Loucy (cell line): Measurements from ENCODE around the gene WWOX.

Experiments used
- H2AFZ ChIP-seq: fragments of 200-600 bp; sonication (generic); 2 replicates; pipeline ENCODE4 v1.6.0; 2016; ENCODE audit warnings: antibody characterized with exemption, mild to moderate bottlenecking, low read length, moderate library complexity
- H3F3A ChIP-seq: fragments of 200-600 bp; 2 replicates; pipeline ENCODE4 v1.6.0; 2016; ENCODE audit warnings: antibody characterized with exemption, low read depth, mild to moderate bottlenecking
- H3K27me3 ChIP-seq: fragments of 200-600 bp; sonication (generic); 2 replicates; pipeline ENCODE4 v1.6.1; 2014; ENCODE audit warnings: low read length, mild to moderate bottlenecking; ENCODE audit not compliant: insufficient read depth, poor library complexity, severe bottlenecking
- H3K36me3 ChIP-seq: fragments of 200-600 bp; sonication (generic); 2 replicates; pipeline ENCODE4 v1.6.1; 2016; ENCODE audit warnings: low read length; ENCODE audit not compliant: insufficient read depth
- H3K4me1 ChIP-seq: fragments of 200-600 bp; sonication (generic); 2 replicates; pipeline ENCODE4 v1.5.1; 2014; ENCODE audit warnings: low read length, mild to moderate bottlenecking; ENCODE audit not compliant: insufficient read depth, poor library complexity, severe bottlenecking
- H3K4me2 ChIP-seq: fragments of 200-600 bp; sonication (generic); 2 replicates; pipeline ENCODE4 v1.6.0; 2014; ENCODE audit warnings: antibody characterized with exemption, low read length, low read depth, mild to moderate bottlenecking; ENCODE audit not compliant: poor library complexity, severe bottlenecking
- H3K4me3 ChIP-seq: fragments of 200-600 bp; sonication (generic); 2 replicates; pipeline ENCODE4 v1.5.1; 2014; ENCODE audit warnings: low read length, mild to moderate bottlenecking, mixed read lengths; ENCODE audit not compliant: poor library complexity, severe bottlenecking
- H3K79me2 ChIP-seq: fragments of 200-600 bp; sonication (generic); 2 replicates; pipeline ENCODE4 v1.6.1; 2014; ENCODE audit warnings: low read length; ENCODE audit not compliant: insufficient read depth
- H3K9ac ChIP-seq: fragments of 200-600 bp; sonication (generic); 2 replicates; pipeline ENCODE4 v1.6.0; 2014; ENCODE audit warnings: mild to moderate bottlenecking, low read depth, low read length, moderate library complexity; ENCODE audit not compliant: poor library complexity, severe bottlenecking
- H3K9me2 ChIP-seq: fragments of 200-600 bp; sonication (generic); replicated peaks from 2 replicates; pipeline ENCODE4 v1.6.1; 2016; ENCODE audit warnings: low read depth, low read length, mixed read lengths
- H3K9me3 ChIP-seq: fragments of 200-600 bp; sonication (generic); 2 replicates; pipeline ENCODE4 v1.6.1; 2014; ENCODE audit warnings: mild to moderate bottlenecking, antibody characterized with exemption, low read length, low read depth; ENCODE audit not compliant: insufficient read depth
- H4K20me1 ChIP-seq: fragments of 200-600 bp; sonication (generic); 2 replicates; pipeline ENCODE4 v1.6.0; 2014; ENCODE audit warnings: antibody characterized with exemption, low read length, mild to moderate bottlenecking; ENCODE audit not compliant: insufficient read depth, poor library complexity, severe bottlenecking
- CTCF ChIP-seq: fragments of 200-600 bp; sonication (generic); conservative IDR thresholded peaks from 2 replicates; pipeline ENCODE4 v1.5.1; 2014; ENCODE audit warnings: mild to moderate bottlenecking, antibody characterized with exemption, low read length
- EZH2phosphoT487 ChIP-seq: fragments of 200-600 bp; IDR thresholded peaks from 2 replicates; pipeline ENCODE4 v1.6.1; 2018; ENCODE audit warnings: antibody characterized with exemption, mild to moderate bottlenecking, moderate library complexity, borderline replicate concordance

WWOX gene

DNA sequence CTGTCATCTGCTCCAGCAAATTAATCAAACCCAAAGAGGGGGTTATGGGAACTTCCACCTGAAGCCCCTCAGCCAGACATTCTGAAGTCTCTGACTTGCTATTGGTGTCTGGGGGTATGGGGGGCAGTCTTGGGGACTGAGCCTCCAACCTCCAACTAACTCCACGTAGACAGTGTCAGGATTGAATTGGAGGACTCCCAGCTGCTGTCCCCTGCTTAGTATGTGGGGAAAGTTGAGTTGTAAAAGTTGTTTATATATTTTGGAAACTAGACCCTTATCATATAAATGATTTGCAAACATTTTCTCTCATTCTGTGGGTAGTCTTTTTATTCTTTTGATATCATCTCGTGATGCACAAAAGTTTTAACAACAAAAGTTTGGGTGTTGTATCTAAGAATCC is 689.2 kb downstream of the WWOX start:
- no peak overlapping the region for H3K4me3 ChIP-seq
- H3K9ac ChIP-seq: no peak overlapping the region
- no peak overlapping the region for H3K4me2 ChIP-seq
- no peaks in the 10 kb centered on the region for H4K20me1 ChIP-seq
- no peaks in the 10 kb centered on the region for H3K27me3 ChIP-seq
- no peak for TF ChIP-seq CTCF
- TF ChIP-seq EZH2phosphoT487: no peak
- H3K36me3 ChIP-seq: no peaks in the 10 kb centered on the region
- H3K9me2 ChIP-seq: no peaks in the 10 kb centered on the region
- no peaks in the 10 kb centered on the region for H3K9me3 ChIP-seq
- H3K79me2 ChIP-seq: no peaks in the 10 kb centered on the region
- H3F3A ChIP-seq: no peaks in the 10 kb centered on the region
- peaks cover 8% of the 10 kb centered on the region for H3K4me1 ChIP-seq
- no peak overlapping the region for H2AFZ ChIP-seq

DNA sequence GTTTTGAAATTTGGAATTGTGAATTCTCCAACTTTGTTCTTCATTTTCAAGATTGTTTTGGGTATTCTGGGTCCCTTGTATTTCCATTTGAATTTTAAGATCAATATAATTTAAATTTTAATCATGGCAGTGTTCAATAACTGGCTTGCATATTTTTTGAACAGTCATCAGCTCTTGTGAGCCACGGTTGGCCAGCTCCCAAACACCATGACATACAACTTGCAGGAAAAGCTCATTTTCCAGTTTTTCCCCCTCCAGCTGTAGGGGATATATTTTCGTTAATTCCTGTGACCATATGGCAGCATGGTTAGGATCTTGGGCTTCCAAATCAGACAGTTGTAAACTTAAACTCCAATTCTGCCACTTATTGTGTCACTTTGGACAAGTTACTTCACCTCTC is 690.1 kb downstream of the WWOX start:
- H3K36me3 ChIP-seq: no peaks in the 10 kb centered on the region
- H3K79me2 ChIP-seq: no peaks in the 10 kb centered on the region
- H3K9me2 ChIP-seq: no peaks in the 10 kb centered on the region
- TF ChIP-seq CTCF (no peak), EZH2phosphoT487 (no peak)
- H3K27me3 ChIP-seq: no peaks in the 10 kb centered on the region
- no peaks in the 10 kb centered on the region for H3F3A ChIP-seq
- H3K4me3 ChIP-seq: no peak overlapping the region
- no peak overlapping the region for H3K9ac ChIP-seq
- no peak overlapping the region for H2AFZ ChIP-seq
- no peaks in the 10 kb centered on the region for H4K20me1 ChIP-seq
- peaks cover 8% of the 10 kb centered on the region for H3K4me1 ChIP-seq
- H3K9me3 ChIP-seq: no peaks in the 10 kb centered on the region
- H3K4me2 ChIP-seq: no peak overlapping the region

DNA sequence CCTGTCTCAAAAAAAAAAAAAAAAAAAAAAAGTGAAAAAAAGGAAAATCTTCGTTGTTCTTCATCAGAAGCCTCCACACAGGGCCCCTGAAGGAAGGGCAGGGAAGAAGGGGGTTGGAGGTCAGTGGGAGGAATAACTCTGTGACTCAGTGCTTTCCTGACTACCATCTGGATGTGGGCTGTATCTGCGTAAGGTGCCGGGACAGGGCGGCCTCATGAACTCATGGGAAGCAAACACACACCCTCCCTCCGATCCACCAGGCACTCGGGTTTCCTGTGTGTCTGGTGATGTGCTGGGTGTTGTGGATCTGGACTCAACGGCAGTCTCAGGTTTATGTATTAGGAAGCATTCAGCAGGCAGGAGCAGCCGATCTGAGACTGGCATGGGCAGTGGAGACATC is 691.6 kb downstream of the WWOX start:
- no peaks in the 10 kb centered on the region for H4K20me1 ChIP-seq
- no peak overlapping the region for H3K4me3 ChIP-seq
- no peaks in the 10 kb centered on the region for H3F3A ChIP-seq
- H3K4me1 ChIP-seq: peaks cover 8% of the 10 kb centered on the region
- no peak overlapping the region for H3K4me2 ChIP-seq
- H3K36me3 ChIP-seq: no peaks in the 10 kb centered on the region
- H3K9me3 ChIP-seq: no peaks in the 10 kb centered on the region
- no peaks in the 10 kb centered on the region for H3K9me2 ChIP-seq
- no peaks in the 10 kb centered on the region for H3K27me3 ChIP-seq
- TF ChIP-seq CTCF (no peak), EZH2phosphoT487 (no peak)
- H3K9ac ChIP-seq: no peak overlapping the region
- H3K79me2 ChIP-seq: no peaks in the 10 kb centered on the region
- H2AFZ ChIP-seq: no peak overlapping the region
